Renal cortical epithelial cell (primary cell): Measurements from ENCODE around the gene ZNF292. TPM values are rescaled to one million over a fixed set of nuclear protein-coding genes. Genes with fewer than 3 reads are reported as not detected.
"Not testable (repeated sequence)": the region's sequence is repeated elsewhere in the genome, so short reads cannot be mapped to it uniquely, and the experiment has no call there.

ENCODE experiments used
- DNase-seq: peaks from one replicate; pipeline ENCODE4 v3.0.0-alpha.2; 2011; ENCODE audit warnings: low read depth
- total RNA-seq: library from RNA; depleted of rRNA; stranded (reverse); fragments of >200 nt; gene quantifications from 2 replicates; pipeline ENCODE4 v1.2.3, GENCODE V29; 2014

Gene ZNF292
- total RNA-seq, result 40.6 and 56.3 TPM in 2 replicates

- DNase-seq, result peak; percentile 87
Observed at GRCh38 chr6:87154993-87155841, at the start of gene ZNF292. ZNF292 (plus strand) TSS chr6:87155565; CDS start chr6:87155592, 27 bp downstream.

DNA sequence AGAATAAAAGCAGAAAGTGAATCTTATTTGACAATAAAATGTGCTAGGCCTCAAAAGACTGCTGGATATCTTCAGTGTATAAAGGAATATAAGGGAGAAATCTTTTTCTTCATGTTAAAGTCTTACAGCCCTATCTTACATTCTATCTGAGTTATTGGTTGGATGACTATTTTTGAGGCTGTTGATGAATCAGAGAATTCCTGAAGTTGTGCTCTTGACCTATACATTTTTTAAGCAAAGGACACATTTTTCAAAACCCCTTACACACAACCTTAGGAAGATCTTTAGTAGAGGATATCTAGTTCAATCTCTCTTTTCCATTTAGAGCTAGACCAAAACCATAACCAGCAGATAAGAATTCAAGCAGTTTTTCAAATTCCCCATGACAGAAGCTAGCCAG, 49.5 kb upstream of the ZNF292 start:
- DNase-seq, result no peak

DNA sequence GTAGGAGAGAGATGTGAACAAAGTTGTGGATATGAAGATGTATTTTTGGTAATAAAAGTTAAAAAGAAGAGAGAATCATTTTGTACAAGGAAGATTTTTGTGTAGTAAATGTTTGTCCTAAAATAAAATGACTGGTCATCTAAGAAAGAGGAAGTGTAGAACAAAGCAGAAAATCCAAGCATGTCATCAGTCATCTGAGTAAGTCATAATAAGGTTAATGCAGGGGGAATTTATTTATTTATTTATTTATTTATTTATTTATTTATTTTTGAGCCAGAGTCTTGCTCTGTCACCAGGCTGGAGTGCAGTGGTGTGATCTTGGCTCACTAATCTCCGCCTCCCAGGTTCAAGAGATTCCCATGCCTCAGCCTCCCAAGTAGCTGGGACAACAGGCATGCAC, 44.7 kb upstream of the ZNF292 start:
- no peak for DNase-seq

DNA sequence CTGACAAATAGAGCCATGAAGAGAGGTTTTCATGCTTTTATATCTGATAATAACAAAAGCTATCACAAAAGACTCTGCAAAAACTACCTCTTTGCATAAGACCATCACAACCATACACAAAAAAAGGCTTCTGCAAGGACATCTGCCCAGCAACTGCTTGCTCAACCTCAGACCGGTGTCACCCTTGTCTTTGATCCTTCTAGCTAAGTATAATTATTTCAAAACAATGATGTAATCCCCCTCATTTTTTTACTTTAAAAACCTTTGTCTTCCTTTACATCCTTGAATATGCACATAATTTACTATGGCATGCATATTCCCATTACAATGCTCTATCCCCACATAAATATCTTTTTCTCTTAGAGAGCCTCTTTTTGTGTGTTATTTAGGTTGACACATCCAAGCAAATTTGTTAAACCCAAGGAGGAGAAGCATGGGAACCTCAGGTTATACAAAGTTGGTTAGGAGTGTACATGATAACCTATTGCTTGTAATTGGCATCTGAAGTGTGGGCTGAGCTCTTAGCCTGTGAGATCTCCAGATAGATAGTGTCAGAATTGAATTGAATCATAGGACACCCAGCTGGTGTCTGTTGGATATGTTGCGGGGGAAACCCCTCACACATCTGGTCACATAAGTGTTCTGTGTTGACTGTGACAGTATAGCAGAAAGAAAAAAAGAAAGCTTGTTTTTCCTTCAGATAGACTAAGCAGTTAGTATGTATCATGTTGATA, 39.8 kb upstream of the ZNF292 start:
- DNase-seq, result no peak

- DNase-seq, result no peak
Observed at GRCh38 chr6:87116922-87117321, 38.4 kb upstream of the ZNF292 start.

- peak; percentile 34 for DNase-seq
Observed at GRCh38 chr6:87118054-87118453, 37.3 kb upstream of the ZNF292 start.

DNA sequence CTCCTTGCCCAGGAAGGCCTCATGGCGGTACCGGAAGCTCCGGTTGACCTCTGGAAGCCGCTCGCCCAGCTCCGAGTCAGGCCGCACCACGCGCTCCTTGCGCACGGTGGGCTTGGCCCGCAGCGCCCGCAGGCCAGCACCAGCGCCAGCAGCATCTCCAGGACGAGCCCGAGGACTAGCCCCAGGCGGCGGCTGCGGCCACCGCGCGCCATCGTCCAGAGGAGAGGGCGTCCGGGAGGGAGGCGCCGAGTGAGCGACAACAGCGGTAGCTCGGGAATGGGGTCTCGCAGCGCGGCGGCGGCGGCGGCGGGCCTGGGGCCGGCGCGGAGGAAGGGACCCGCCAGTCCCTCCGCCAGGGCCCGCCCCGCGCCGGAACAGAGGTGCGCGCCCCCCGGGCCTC, 32.9 kb upstream of the ZNF292 start:
- DNase-seq, result no peak

GRCh38 chr6:87124074-87124473, 31.3 kb upstream of the ZNF292 start:
- DNase-seq, result no peak

GRCh38 chr6:87126501-87126900, 28.9 kb upstream of the ZNF292 start:
- DNase-seq, result no peak

DNA sequence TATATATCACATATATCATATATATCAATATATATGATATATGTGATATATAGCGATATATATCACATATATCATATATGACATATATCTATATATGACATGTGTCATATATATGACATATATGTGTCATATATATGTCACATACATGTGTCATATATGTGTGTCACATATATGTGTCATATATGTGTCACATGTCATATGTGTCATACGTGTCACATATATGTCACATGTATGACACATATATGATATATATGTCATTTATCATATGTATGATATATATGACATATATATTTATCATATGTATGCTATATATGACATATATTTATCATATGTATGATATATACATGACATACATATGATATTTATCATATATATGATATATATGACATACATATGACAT, 27.6 kb upstream of the ZNF292 start:
- DNase-seq, result no peak

DNA sequence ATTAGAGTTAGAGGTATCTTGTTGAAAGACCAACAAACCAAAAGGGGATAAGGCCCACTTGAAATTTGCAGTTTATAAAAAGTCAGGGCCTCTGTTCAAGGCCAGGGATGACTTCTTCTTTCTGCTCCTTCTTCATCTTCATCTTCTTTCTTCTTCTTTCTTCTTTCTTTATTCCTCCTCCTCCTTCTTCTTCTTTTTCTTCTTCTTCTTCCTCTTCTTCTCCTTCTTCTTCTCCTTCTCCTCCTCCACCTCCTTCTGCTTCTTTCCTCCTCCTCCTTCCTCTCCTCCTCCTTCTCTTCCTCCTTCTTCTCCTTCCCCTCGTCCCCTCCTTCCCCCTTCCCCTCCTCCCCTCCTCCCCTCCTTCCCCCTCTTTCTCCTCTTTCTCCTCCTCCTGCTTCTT, 18.4 kb upstream of the ZNF292 start:
- DNase-seq, result no peak

GRCh38 chr6:87139236-87139635, 16.1 kb upstream of the ZNF292 start:
- peak; percentile 60 for DNase-seq

GRCh38 chr6:87139927-87140326, 15.4 kb upstream of the ZNF292 start:
- DNase-seq, result not testable (repeated sequence)

- DNase-seq, result no peak
Observed at GRCh38 chr6:87146363-87146762, 9.0 kb upstream of the ZNF292 start.

DNA sequence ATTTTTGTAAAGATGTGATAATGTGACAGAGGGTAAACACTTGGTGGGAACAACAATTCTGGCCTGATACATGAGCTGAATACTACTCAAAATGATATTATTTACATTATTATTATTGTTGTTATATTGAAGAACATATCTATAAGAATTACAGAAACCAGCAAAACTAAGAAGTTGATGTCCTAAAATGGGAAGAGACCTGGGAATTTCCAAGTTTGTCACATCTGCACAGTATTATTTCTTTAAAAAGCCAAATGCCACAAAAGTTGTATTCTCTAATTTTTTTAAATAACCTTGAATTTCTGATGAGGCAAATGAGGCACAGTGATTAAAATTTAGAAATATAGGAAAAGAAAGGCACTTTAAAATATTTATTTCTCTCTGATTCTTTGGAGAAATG, 5.0 kb upstream of the ZNF292 start:
- DNase-seq, result no peak

- no peak for DNase-seq
Observed at GRCh38 chr6:87151471-87151780, 3.9 kb upstream of the ZNF292 start.

DNA sequence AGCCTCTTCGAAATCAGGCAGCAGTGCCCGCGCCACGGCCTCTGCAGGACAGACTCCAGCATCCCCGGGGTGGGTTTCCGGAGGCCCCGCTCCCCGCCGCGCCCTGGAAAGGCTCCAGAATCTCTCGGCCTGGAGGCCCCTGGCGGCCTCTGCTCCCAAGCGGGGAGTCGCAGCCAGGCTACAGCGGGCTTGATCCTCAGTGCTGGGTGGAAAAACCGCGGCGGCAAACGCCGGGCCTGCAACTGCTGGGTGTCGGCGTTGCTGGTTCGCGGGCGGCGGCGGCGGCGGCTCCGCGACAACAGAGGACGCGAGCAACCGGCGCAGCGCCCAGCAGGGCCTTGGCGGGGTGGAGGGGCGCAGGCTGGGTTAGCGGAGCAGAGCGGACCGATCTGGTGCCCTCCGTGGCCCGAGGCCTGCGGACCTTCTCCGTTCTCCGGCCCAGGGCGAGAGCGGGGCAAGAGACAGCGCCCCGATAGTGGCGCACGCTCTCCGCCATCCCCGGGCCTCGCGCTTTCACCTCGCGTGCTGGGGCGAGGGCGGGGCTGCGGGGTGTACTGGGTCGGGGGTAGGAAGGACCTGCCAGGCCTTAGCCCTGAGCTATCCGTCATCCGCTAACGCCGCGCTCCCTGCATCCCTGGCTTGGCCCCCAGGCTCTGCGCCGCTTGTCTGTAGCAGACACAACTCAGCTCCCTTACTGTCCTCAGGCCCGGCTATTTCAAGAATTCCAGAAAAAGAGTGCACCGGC, 3.4 kb upstream of the ZNF292 start:
- DNase-seq, result no peak

DNA sequence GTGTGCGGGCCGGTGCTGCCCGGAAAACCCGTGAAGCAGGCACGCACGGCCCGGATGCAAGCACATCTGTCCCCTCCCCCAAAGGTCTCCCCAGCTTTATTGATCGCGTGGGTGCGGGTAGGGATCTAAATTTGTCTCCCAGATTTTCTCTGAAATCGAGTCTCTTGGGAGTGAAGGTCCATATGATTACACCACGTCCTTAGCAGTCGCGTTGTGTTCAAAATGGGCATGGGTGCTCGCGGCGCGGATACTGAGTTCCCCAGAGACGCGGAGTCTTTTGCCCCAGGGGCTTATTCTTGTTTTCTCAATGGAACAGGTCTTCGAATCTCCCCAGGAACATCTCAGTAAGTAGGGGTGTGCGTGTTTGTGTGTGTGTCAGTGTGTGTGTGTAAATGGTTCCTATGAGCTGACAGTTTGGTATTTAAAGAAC, 2.8 kb upstream of the ZNF292 start:
- DNase-seq, result no peak

- DNase-seq, result no peak
Observed at GRCh38 chr6:87154641-87154992, 748 bp upstream of the ZNF292 start.

DNA sequence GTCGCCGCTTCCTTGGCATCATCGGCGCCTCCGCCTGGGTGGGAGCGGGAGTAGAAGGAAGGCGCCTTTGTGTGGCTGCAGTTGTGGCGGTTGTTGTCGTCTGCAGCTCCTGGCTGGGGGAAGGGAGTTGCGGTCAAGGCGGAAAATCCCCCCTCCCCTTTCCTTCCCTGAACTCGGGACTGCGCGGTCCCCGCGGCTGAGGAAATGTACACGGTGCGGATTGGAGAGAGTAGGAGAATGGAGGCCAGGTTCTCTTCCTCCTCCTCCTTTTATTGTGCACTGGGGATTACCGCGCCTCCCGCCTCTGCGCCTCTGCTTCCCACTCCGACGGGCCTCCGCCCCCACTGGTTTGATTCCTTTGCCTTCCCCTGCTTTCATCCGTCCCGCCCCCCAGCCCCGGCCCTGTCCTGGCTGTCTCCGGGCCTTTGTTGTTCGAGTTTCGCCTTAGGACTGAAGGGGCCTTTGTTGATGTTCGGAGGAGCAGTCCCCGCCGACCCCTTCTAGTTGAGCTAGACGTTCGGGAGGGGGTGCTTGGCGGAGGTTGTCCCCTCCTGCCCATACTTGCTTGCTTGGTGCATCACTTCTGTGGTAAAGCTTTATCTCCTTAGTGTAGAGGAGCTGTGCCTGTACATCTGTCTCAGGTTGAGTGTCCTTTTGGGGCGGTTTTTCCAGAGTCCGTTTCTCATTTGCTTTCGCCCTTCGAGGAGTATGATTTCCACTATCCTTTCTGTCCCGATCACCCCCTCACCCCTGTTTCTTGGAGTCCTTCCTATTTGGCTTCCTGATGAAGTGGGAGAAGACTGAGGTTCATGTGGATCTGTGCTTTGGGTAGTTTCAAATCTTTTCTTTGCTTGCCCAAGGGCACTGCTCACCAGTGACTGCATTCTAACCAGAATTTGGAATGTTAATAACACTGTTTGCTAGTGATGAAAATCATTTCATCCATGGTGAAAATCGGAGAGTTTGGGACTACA, 764 bp downstream of the ZNF292 start:
- DNase-seq, result peak; percentile 38

- DNase-seq, result not testable (repeated sequence)
Observed at GRCh38 chr6:87157596-87157995, 2.2 kb downstream of the ZNF292 start.
